GM15510 (cell line): ENCODE results near the gene LCNL1.

Experiments
- POLR2A ChIP-seq: IDR thresholded peaks from 3 replicates; pipeline ENCODE4 v1.6.1; 2011; ENCODE audit warnings: borderline replicate concordance; ENCODE audit not compliant: insufficient read length; ENCODE audit errors: extremely low read depth

The LCNL1 gene

GRCh38 chr9:136952876-136953770 is 29.7 kb upstream of the LCNL1 start:
- no peak for TF ChIP-seq POLR2A

- TF ChIP-seq POLR2A, result no peak
Measured at GRCh38 chr9:136953771-136954269, 29.0 kb upstream of the LCNL1 start.

- no peak for TF ChIP-seq POLR2A
Measured at GRCh38 chr9:136954270-136955083, 28.3 kb upstream of the LCNL1 start.

GRCh38 chr9:136955202-136955942 is 27.4 kb upstream of the LCNL1 start:
- TF ChIP-seq POLR2A, result no peak

GRCh38 chr9:136955943-136956335 is 26.9 kb upstream of the LCNL1 start:
- TF ChIP-seq POLR2A, result no peak

- TF ChIP-seq POLR2A, result no peak
Measured at GRCh38 chr9:136956604-136957003, 26.2 kb upstream of the LCNL1 start.

GRCh38 chr9:136957461-136957860 is 25.3 kb upstream of the LCNL1 start:
- TF ChIP-seq POLR2A, result no peak

GRCh38 chr9:136957901-136958300 is 24.9 kb upstream of the LCNL1 start:
- no peak for TF ChIP-seq POLR2A

- TF ChIP-seq POLR2A, result no peak
Measured at GRCh38 chr9:136958473-136958872, 24.3 kb upstream of the LCNL1 start.

GRCh38 chr9:136958898-136959850 is 23.6 kb upstream of the LCNL1 start:
- TF ChIP-seq POLR2A, result no peak

GRCh38 chr9:136960212-136960937 is 22.4 kb upstream of the LCNL1 start:
- no peak for TF ChIP-seq POLR2A

GRCh38 chr9:136960938-136961275 is 21.9 kb upstream of the LCNL1 start:
- no peak for TF ChIP-seq POLR2A
